ENCODE results near the gene C6orf52.

C6orf52 gene

DNA sequence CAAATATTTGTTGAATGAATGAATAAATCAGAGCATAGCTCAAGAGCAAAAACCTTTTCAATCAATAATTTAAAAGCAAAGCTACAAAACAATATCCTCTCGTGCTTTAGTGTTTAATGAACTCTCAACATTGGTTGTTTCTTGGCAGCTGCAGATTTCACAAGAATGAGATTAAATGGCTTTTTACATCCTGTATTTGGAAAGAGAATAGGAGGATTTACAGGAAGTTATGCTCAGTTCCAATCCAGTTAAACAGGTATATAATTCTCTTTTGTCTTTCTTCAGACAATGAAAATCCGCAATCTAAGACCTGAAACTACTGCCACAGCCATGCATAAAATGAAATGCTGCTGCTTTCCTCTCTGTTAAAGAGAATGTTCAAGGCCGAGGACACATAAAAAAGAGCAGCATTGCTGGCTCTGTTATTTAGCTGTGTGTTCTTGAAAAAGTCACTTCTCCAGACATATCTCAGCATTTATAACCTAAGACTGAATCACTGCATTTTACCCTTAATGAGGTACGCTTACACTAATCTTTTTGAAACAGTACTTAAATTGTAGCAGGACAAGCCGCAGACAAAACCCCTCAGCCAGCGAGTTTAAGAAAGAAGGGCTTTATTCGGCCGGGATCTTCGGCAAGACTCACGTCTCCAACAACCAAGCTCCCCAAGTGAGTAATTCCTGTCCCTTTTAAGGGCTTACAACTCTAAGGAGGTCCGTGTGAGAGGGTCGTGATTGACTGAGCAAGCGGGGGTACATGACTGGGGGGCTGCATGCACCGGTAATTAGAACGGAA is 3.6 kb downstream of the C6orf52 start:
- TF ChIP-seq CTCF (IDR thresholded peaks at IDR 0.05; ENCODE audit: low read depth, low read length), result no peak

DNA sequence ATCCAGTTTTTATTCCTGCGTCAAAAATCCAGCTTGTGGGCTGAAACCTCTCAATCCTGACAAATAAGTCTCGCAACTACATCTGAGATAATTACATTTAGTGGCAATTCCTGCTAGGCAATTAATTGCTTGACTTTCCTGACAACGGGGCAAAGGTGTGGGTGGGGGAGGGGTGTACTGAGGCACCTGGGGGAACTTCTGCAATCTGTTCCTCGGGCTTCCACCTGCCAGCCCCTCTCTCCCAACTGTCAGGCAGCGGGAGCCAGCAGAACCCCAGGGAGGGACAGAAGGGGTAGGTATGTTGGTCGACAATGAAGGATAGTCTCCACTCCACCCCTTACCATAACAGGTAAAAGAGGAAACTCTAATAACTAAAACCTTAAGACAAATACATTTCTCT is 6.8 kb downstream of the C6orf52 start:
- TF ChIP-seq CTCF (IDR thresholded peaks at IDR 0.05; ENCODE audit: low read depth, low read length), result no peak
- no peaks in the 10 kb centered on the region for H3K4me1 ChIP-seq
- no peak overlapping the region for H3K4me3 ChIP-seq (ENCODE audit: low read depth, low read length)
- no peak for DNase-seq
- no peaks in the 10 kb centered on the region for H3K36me3 ChIP-seq
- H3K27me3 ChIP-seq, result peaks cover 22% of the 10 kb centered on the region
- H3K9me3 ChIP-seq, result no peaks in the 10 kb centered on the region

More for the DNA sequence above, 3.6 kb downstream of the C6orf52 start:
- Histone ChIP-seq H3K4me1 (no peaks in the 10 kb centered on the region), H3K9me3 (no peaks in the 10 kb centered on the region), H3K4me3 (ENCODE audit: low read depth, low read length) (no peak overlapping the region), H3K27me3 (peaks cover 19% of the 10 kb centered on the region), H3K36me3 (no peaks in the 10 kb centered on the region)
- DNase-seq, result no peak

- Histone ChIP-seq H3K9me3 (no peaks in the 10 kb centered on the region), H3K4me1 (no peaks in the 10 kb centered on the region), H3K27me3 (peaks cover 22% of the 10 kb centered on the region), H3K36me3 (no peaks in the 10 kb centered on the region), H3K4me3 (ENCODE audit: low read depth, low read length) (no peak overlapping the region)
- DNase-seq, result no peak
- no peak for TF ChIP-seq CTCF (IDR thresholded peaks at IDR 0.05; ENCODE audit: low read depth, low read length)
Observed at GRCh38 chr6:10686901-10687300, 7.5 kb downstream of the C6orf52 start.

- Histone ChIP-seq H3K27me3 (peaks cover 22% of the 10 kb centered on the region), H3K36me3 (no peaks in the 10 kb centered on the region), H3K9me3 (no peaks in the 10 kb centered on the region), H3K4me3 (ENCODE audit: low read depth, low read length) (no peak overlapping the region), H3K4me1 (no peaks in the 10 kb centered on the region)
- TF ChIP-seq CTCF (IDR thresholded peaks at IDR 0.05; ENCODE audit: low read depth, low read length), result no peak
- no peak for DNase-seq
Observed at GRCh38 chr6:10685092-10685915, 9.1 kb downstream of the C6orf52 start.

DNA sequence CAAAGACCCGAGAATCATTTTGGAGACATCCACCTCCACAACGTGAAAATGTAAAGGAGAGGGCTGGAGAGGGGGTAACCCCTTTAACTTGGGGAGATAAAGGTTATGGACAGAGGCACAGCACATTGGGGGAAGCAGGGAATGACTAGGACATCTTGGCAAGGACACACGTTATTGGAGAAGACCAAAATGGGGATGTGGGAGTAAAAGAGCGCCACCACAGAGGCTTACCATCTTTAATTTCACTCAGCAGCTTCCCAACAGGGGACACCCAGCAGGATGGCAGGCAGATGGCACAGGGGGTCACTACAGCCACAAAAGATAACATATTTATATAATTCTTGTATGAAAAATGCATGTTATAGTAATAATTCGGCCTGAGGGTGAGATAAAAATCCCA is 9.8 kb downstream of the C6orf52 start:
- TF ChIP-seq CTCF (IDR thresholded peaks at IDR 0.05; ENCODE audit: low read depth, low read length), result no peak
- Histone ChIP-seq H3K36me3 (no peaks in the 10 kb centered on the region), H3K4me3 (ENCODE audit: low read depth, low read length) (no peak overlapping the region), H3K9me3 (no peaks in the 10 kb centered on the region), H3K4me1 (no peaks in the 10 kb centered on the region), H3K27me3 (peaks cover 22% of the 10 kb centered on the region)
- no peak for DNase-seq
